Smooth muscle cell (in vitro differentiated cells): Measurements from ENCODE around the gene CDON. TPM values are rescaled to one million over a fixed set of nuclear protein-coding genes. Genes with fewer than 3 reads are reported as not detected.

ENCODE experiments used
- DNase-seq: peaks from one replicate; lab custom pipeline; 2025; ENCODE audit not compliant: unreplicated experiment; lab: John Stamatoyannopoulos, UW
- H2AFZ ChIP-seq: fragments of 200-600 bp; sonication (generic); 2 replicates; pipeline ENCODE4 v1.6.0; 2016; ENCODE audit warnings: antibody characterized with exemption, low read depth, mild to moderate bottlenecking
- H3F3A ChIP-seq: fragments of 200-600 bp; sonication (generic); 2 replicates; pipeline ENCODE4 v1.6.0; 2017; ENCODE audit warnings: antibody characterized with exemption, low read depth
- H3K27ac ChIP-seq: fragments of 200-600 bp; sonication (generic); 2 replicates; pipeline ENCODE4 v1.5.1; 2016; ENCODE audit warnings: low read depth, mild to moderate bottlenecking
- H3K27me3 ChIP-seq: fragments of 200-600 bp; sonication (generic); 2 replicates; pipeline ENCODE4 v1.6.1; 2016; ENCODE audit warnings: low read depth, mild to moderate bottlenecking
- H3K36me3 ChIP-seq: fragments of 200-600 bp; sonication (generic); 2 replicates; pipeline ENCODE4 v1.5.1; 2016; ENCODE audit warnings: low read depth
- H3K4me1 ChIP-seq: fragments of 200-600 bp; sonication (generic); 2 replicates; pipeline ENCODE4 v1.5.1; 2016; ENCODE audit warnings: low read depth
- H3K4me2 ChIP-seq: fragments of 200-600 bp; sonication (generic); 2 replicates; pipeline ENCODE4 v1.6.0; 2016; ENCODE audit warnings: mild to moderate bottlenecking
- H3K4me3 ChIP-seq: fragments of 200-600 bp; sonication (generic); 2 replicates; pipeline ENCODE4 v1.5.1; 2016; ENCODE audit warnings: mild to moderate bottlenecking
- H3K79me2 ChIP-seq: fragments of 200-600 bp; sonication (generic); 2 replicates; pipeline ENCODE4 v1.6.0; 2016; ENCODE audit warnings: low read depth, mild to moderate bottlenecking
- H3K9ac ChIP-seq: fragments of 200-600 bp; sonication (generic); 2 replicates; pipeline ENCODE4 v1.6.0; 2016; ENCODE audit warnings: low read depth
- H3K9me3 ChIP-seq: fragments of 200-600 bp; sonication (generic); replicated peaks from 2 replicates; pipeline ENCODE4 v1.5.1; 2016; ENCODE audit warnings: low read depth
- H4K20me1 ChIP-seq: fragments of 200-600 bp; sonication (generic); 2 replicates; pipeline ENCODE4 v1.6.0; 2016; ENCODE audit warnings: low read depth
- WGBS: methylation state at CpG from one replicate; pipeline ENCODE4 v1.1.7; 2016; ENCODE audit warnings: low lambda C conversion rate; 5-methylcytosine and 5-hydroxymethylcytosine counted together
- polyA plus RNA-seq: library from polyadenylated mRNA; unstranded; fragments of >200 nt; fragmentation: Nextera tagmentation; extraction: Ambion mirVana; gene quantifications from 2 replicates; pipeline ENCODE4 v1.2.1, GENCODE V29; 2016
- total RNA-seq: library from RNA; depleted of rRNA; stranded (reverse); fragments of >200 nt; gene quantifications from 2 replicates; pipeline ENCODE4 v1.2.3, GENCODE V29; 2014
- TF ChIP-seq, protein P1 (sequence below): fragments of 200-600 bp; sonication (generic); IDR thresholded peaks from 2 replicates; pipeline ENCODE4 v1.5.1; 2017; ENCODE audit warnings: borderline replicate concordance, mild to moderate bottlenecking, antibody characterized with exemption; ENCODE audit not compliant: insufficient read depth, poor library complexity, severe bottlenecking

CDON gene
- total and polyA plus RNA-seq, 2 experiments from 2014 or later, result 1.6 to 14.8 TPM

DNA sequence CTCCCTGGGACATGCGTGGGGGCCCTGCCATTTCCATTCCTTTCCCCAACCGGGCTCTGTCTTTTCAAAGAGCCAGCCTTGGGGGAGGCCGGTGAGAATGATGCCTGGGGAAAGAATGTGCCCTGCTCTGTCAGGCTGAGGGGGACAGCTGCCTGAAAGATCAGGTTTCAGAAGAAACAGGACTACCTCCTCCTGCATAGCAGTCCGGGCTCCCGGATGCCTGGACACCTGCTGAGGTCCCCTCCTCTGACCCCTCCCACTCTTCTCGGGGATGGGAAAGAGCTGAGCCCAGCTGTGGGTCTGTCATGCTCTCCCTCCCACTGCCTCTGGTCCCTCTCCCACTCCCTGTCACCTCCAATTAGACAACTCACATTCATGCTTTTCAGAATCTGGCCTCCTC lies 41.8 kb upstream of the CDON start:
- DNase-seq, result no peak
- WGBS, result 21% methylated on average over 6 of the region's 6 CpGs
- H3K36me3 ChIP-seq, result no peaks in the 10 kb centered on the region
- no peak overlapping the region for H3K4me3 ChIP-seq
- no peaks in the 10 kb centered on the region for H4K20me1 ChIP-seq
- no peaks in the 10 kb centered on the region for H3F3A ChIP-seq
- no peak overlapping the region for H3K9ac ChIP-seq
- no peak overlapping the region for H3K4me2 ChIP-seq
- TF ChIP-seq, protein P1, sequence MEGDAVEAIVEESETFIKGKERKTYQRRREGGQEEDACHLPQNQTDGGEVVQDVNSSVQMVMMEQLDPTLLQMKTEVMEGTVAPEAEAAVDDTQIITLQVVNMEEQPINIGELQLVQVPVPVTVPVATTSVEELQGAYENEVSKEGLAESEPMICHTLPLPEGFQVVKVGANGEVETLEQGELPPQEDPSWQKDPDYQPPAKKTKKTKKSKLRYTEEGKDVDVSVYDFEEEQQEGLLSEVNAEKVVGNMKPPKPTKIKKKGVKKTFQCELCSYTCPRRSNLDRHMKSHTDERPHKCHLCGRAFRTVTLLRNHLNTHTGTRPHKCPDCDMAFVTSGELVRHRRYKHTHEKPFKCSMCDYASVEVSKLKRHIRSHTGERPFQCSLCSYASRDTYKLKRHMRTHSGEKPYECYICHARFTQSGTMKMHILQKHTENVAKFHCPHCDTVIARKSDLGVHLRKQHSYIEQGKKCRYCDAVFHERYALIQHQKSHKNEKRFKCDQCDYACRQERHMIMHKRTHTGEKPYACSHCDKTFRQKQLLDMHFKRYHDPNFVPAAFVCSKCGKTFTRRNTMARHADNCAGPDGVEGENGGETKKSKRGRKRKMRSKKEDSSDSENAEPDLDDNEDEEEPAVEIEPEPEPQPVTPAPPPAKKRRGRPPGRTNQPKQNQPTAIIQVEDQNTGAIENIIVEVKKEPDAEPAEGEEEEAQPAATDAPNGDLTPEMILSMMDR, result no peak
- no peaks in the 10 kb centered on the region for H3K9me3 ChIP-seq
- no peak overlapping the region for H2AFZ ChIP-seq
- H3K27me3 ChIP-seq, result no peaks in the 10 kb centered on the region
- H3K79me2 ChIP-seq, result no peaks in the 10 kb centered on the region
- no peak overlapping the region for H3K27ac ChIP-seq
- H3K4me1 ChIP-seq, result peaks cover 47% of the 10 kb centered on the region

DNA sequence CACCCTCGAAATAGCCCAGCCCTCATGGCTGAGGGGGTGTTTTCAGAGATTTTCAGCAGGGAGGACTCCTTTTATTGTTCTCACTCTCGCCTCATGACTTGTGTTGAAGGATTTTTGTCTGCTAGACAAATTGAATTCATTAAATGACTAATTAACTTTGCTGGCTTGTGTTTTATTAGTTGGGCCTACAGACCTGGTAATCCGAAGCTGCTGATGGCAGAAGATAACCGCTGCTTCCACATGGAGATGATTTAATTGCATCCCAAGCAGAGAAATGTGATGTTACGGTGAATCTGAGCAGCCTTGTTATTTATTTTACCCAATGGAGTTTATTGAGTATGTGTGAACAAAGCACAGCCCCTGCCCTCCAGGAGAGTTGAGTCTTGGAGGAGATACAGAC lies 40.5 kb upstream of the CDON start:
- no peak overlapping the region for H3K4me3 ChIP-seq
- TF ChIP-seq, protein P1, result no peak
- no peak overlapping the region for H3K27ac ChIP-seq
- H3K9ac ChIP-seq, result no peak overlapping the region
- H3K4me2 ChIP-seq, result no peak overlapping the region
- H2AFZ ChIP-seq, result no peak overlapping the region
- WGBS, result 82% methylated on average over 5 of the region's 5 CpGs
- no peaks in the 10 kb centered on the region for H3K9me3 ChIP-seq
- no peaks in the 10 kb centered on the region for H3K36me3 ChIP-seq
- no peaks in the 10 kb centered on the region for H3K27me3 ChIP-seq
- H4K20me1 ChIP-seq, result no peaks in the 10 kb centered on the region
- H3K79me2 ChIP-seq, result no peaks in the 10 kb centered on the region
- H3K4me1 ChIP-seq, result peaks cover 47% of the 10 kb centered on the region
- no peaks in the 10 kb centered on the region for H3F3A ChIP-seq
- no peak for DNase-seq

- H3K79me2 ChIP-seq, result no peaks in the 10 kb centered on the region
- H3K9ac ChIP-seq, result no peak overlapping the region
- H3K27ac ChIP-seq, result no peak overlapping the region
- H3K9me3 ChIP-seq, result no peaks in the 10 kb centered on the region
- no peaks in the 10 kb centered on the region for H3K36me3 ChIP-seq
- H3K4me3 ChIP-seq, result no peak overlapping the region
- H4K20me1 ChIP-seq, result no peaks in the 10 kb centered on the region
- peaks cover 47% of the 10 kb centered on the region for H3K4me1 ChIP-seq
- DNase-seq, result no peak
- H2AFZ ChIP-seq, result no peak overlapping the region
- no peaks in the 10 kb centered on the region for H3F3A ChIP-seq
- TF ChIP-seq, protein P1, result no peak
- H3K4me2 ChIP-seq, result no peak overlapping the region
- 50% methylated on average over 7 of the region's 7 CpGs for whole genome bisulfite sequencing
- H3K27me3 ChIP-seq, result no peaks in the 10 kb centered on the region
Observed at GRCh38 chr11:126102436-126102981, 39.8 kb upstream of the CDON start.

- DNase-seq, result no peak
- no peak overlapping the region for H3K9ac ChIP-seq
- H3K4me3 ChIP-seq, result no peak overlapping the region
- H3K79me2 ChIP-seq, result no peaks in the 10 kb centered on the region
- H3K27ac ChIP-seq, result no peak overlapping the region
- H3K4me1 ChIP-seq, result peaks cover 47% of the 10 kb centered on the region
- no peaks in the 10 kb centered on the region for H3K36me3 ChIP-seq
- no peak overlapping the region for H2AFZ ChIP-seq
- TF ChIP-seq, protein P1, result no peak
- no peak overlapping the region for H3K4me2 ChIP-seq
- no peaks in the 10 kb centered on the region for H3K27me3 ChIP-seq
- 76% methylated on average over 5 of the region's 5 CpGs for WGBS
- H3F3A ChIP-seq, result no peaks in the 10 kb centered on the region
- no peaks in the 10 kb centered on the region for H4K20me1 ChIP-seq
- no peaks in the 10 kb centered on the region for H3K9me3 ChIP-seq
Observed at GRCh38 chr11:126101930-126102283, 39.2 kb upstream of the CDON start.
